KBM-7 (cell line): ENCODE data around the gene UTP18.
"Not testable (repeated sequence)": the region's sequence is repeated elsewhere in the genome, so short reads cannot be mapped to it uniquely, and the experiment has no call there.

ENCODE experiments used
- DNase-seq: peaks from one replicate; pipeline ENCODE4 v3.0.0-alpha.2; 2015
- in situ Hi-C: fragments of 300-500 bp; cut with MboI; formaldehyde crosslinking; loops from 2 replicates; pipeline ENCODE4 v1.14.3; 2020; ENCODE audit warnings: low sequenced_read_pairs, low pct_unique_long_range_greater_than_20kb, mixed read lengths

UTP18 gene

GRCh38 chr17:51319186-51319585 is 58.8 kb downstream of the UTP18 start:
- DNase-seq = peak; percentile 52
- in situ Hi-C loops = no loop called here

- in situ Hi-C loops = no loop called here
- peak; percentile 45 for DNase-seq
Observed at GRCh38 chr17:51322390-51323029, 62.2 kb downstream of the UTP18 start.

GRCh38 chr17:51325471-51325870 is 65.1 kb downstream of the UTP18 start:
- in situ Hi-C loops = no loop called here
- DNase-seq = no peak

GRCh38 chr17:51330861-51331503 is 70.6 kb downstream of the UTP18 start:
- DNase-seq, in situ Hi-C loops: not testable (repeated sequence)

- no peak for DNase-seq
- in situ Hi-C loops = no loop called here
Observed at GRCh38 chr17:51335006-51335590, 74.8 kb downstream of the UTP18 start.

GRCh38 chr17:51335883-51336822 is 75.8 kb downstream of the UTP18 start:
- in situ Hi-C loops = no loop called here
- DNase-seq = no peak

- in situ Hi-C loops = no loop called here
Observed at GRCh38 chr17:51341457-51341856, 81.1 kb downstream of the UTP18 start.

GRCh38 chr17:51342257-51342656 is 81.9 kb downstream of the UTP18 start:
- DNase-seq = no peak
- in situ Hi-C loops = no loop called here

More at GRCh38 chr17:51341457-51341856, 81.1 kb downstream of the UTP18 start:
- DNase-seq = no peak

GRCh38 chr17:51344532-51344931 is 84.2 kb downstream of the UTP18 start:
- in situ Hi-C loops = no loop called here

GRCh38 chr17:51346218-51346982 is 86.1 kb downstream of the UTP18 start:
- in situ Hi-C loops = no loop called here
- no peak for DNase-seq

More at GRCh38 chr17:51344532-51344931, 84.2 kb downstream of the UTP18 start:
- no peak for DNase-seq
